Smooth muscle cell (in vitro differentiated cells): ENCODE results near the gene KRTAP19-5. TPM values are rescaled to one million over a fixed set of nuclear protein-coding genes. Genes with fewer than 3 reads are reported as not detected.
A peak's percentile ranks its signal among the peaks of the same experiment; 100 is the strongest.

ENCODE experiments used
- DNase-seq: peaks from one replicate; lab custom pipeline; 2025; ENCODE audit not compliant: unreplicated experiment; lab: John Stamatoyannopoulos, UW
- H2AFZ ChIP-seq: fragments of 200-600 bp; sonication (generic); 2 replicates; pipeline ENCODE4 v1.6.0; 2016; ENCODE audit warnings: antibody characterized with exemption, low read depth, mild to moderate bottlenecking
- H3F3A ChIP-seq: fragments of 200-600 bp; sonication (generic); 2 replicates; pipeline ENCODE4 v1.6.0; 2017; ENCODE audit warnings: antibody characterized with exemption, low read depth
- H3K27ac ChIP-seq: fragments of 200-600 bp; sonication (generic); 2 replicates; pipeline ENCODE4 v1.5.1; 2016; ENCODE audit warnings: low read depth, mild to moderate bottlenecking
- H3K27me3 ChIP-seq: fragments of 200-600 bp; sonication (generic); 2 replicates; pipeline ENCODE4 v1.6.1; 2016; ENCODE audit warnings: low read depth, mild to moderate bottlenecking
- H3K36me3 ChIP-seq: fragments of 200-600 bp; sonication (generic); 2 replicates; pipeline ENCODE4 v1.5.1; 2016; ENCODE audit warnings: low read depth
- H3K4me1 ChIP-seq: fragments of 200-600 bp; sonication (generic); 2 replicates; pipeline ENCODE4 v1.5.1; 2016; ENCODE audit warnings: low read depth
- H3K4me2 ChIP-seq: fragments of 200-600 bp; sonication (generic); 2 replicates; pipeline ENCODE4 v1.6.0; 2016; ENCODE audit warnings: mild to moderate bottlenecking
- H3K4me3 ChIP-seq: fragments of 200-600 bp; sonication (generic); 2 replicates; pipeline ENCODE4 v1.5.1; 2016; ENCODE audit warnings: mild to moderate bottlenecking
- H3K79me2 ChIP-seq: fragments of 200-600 bp; sonication (generic); 2 replicates; pipeline ENCODE4 v1.6.0; 2016; ENCODE audit warnings: low read depth, mild to moderate bottlenecking
- H3K9ac ChIP-seq: fragments of 200-600 bp; sonication (generic); 2 replicates; pipeline ENCODE4 v1.6.0; 2016; ENCODE audit warnings: low read depth
- H3K9me3 ChIP-seq: fragments of 200-600 bp; sonication (generic); replicated peaks from 2 replicates; pipeline ENCODE4 v1.5.1; 2016; ENCODE audit warnings: low read depth
- H4K20me1 ChIP-seq: fragments of 200-600 bp; sonication (generic); 2 replicates; pipeline ENCODE4 v1.6.0; 2016; ENCODE audit warnings: low read depth
- CTCF ChIP-seq: fragments of 200-600 bp; sonication (generic); IDR thresholded peaks from 2 replicates; pipeline ENCODE4 v1.5.1; 2017; ENCODE audit warnings: borderline replicate concordance, mild to moderate bottlenecking, antibody characterized with exemption; ENCODE audit not compliant: insufficient read depth, poor library complexity, severe bottlenecking
- WGBS: methylation state at CpG from one replicate; pipeline ENCODE4 v1.1.7; 2016; ENCODE audit warnings: low lambda C conversion rate; 5-methylcytosine and 5-hydroxymethylcytosine counted together
- polyA plus RNA-seq: library from polyadenylated mRNA; unstranded; fragments of >200 nt; fragmentation: Nextera tagmentation; extraction: Ambion mirVana; gene quantifications from 2 replicates; pipeline ENCODE4 v1.2.1, GENCODE V29; 2016
- total RNA-seq: library from RNA; depleted of rRNA; stranded (reverse); fragments of >200 nt; gene quantifications from 2 replicates; pipeline ENCODE4 v1.2.3, GENCODE V29; 2014

The KRTAP19-5 gene
- total and polyA plus RNA-seq, 2 experiments from 2014 or later, result not detected

DNA sequence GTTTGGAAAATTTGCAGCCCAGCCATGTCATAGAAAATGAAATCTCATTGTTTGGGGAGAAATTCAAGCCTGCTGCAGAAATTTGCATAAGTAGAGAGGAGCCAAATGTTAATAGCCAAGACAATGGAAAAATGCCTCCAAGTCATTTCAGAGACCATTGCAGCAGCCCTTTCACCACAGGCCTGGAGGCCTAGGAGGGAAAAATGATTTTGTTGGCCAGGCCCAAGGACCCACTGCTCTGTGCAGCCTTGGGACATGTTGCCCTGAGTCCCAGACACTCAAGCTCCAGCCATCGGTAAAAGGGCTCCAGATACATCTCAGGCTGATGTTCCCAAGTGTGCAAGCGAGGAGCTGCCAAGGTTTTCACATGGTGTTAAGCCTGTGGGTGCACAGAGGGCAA lies 15.8 kb downstream of the KRTAP19-5 start:
- no peaks in the 10 kb centered on the region for H3K9me3 ChIP-seq
- no peaks in the 10 kb centered on the region for H3K36me3 ChIP-seq
- no peak overlapping the region for H3K4me3 ChIP-seq
- no peak overlapping the region for H3K9ac ChIP-seq
- H3K4me1 ChIP-seq, result no peaks in the 10 kb centered on the region
- no peak overlapping the region for H2AFZ ChIP-seq
- no peaks in the 10 kb centered on the region for H4K20me1 ChIP-seq
- no peak for TF ChIP-seq CTCF
- H3K27ac ChIP-seq, result no peak overlapping the region
- no peak overlapping the region for H3K4me2 ChIP-seq
- no peaks in the 10 kb centered on the region for H3K79me2 ChIP-seq
- DNase-seq, result no peak
- H3F3A ChIP-seq, result no peaks in the 10 kb centered on the region
- WGBS, result 73% methylated on average over 2 of the region's 2 CpGs
- no peaks in the 10 kb centered on the region for H3K27me3 ChIP-seq

DNA sequence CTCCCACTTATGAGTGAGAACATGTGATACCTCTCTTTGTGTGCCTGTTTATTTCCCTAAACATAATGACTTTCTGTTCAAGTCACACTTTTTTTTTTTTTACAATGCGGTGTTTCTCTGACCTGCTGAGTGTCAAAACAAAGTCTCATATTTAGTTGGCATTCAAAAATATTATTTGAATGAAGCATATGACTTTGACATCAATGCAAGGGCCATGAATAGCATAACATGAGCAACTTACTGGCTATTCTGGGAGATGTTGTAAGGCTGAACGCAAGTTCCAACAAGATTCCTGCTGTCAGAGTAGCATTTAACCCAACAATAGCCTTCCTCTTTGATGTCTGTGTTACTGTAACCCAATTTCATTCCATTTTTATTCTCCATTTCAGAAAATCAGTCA lies 19.8 kb downstream of the KRTAP19-5 start:
- Histone ChIP-seq H4K20me1 (no peaks in the 10 kb centered on the region), H3F3A (no peaks in the 10 kb centered on the region), H3K36me3 (no peaks in the 10 kb centered on the region), H3K9ac (no peak overlapping the region), H3K4me2 (no peak overlapping the region), H2AFZ (no peak overlapping the region), H3K4me3 (no peak overlapping the region), H3K79me2 (no peaks in the 10 kb centered on the region), H3K4me1 (no peaks in the 10 kb centered on the region), H3K27me3 (no peaks in the 10 kb centered on the region), H3K27ac (no peak overlapping the region), H3K9me3 (no peaks in the 10 kb centered on the region)
- no peak for DNase-seq
- no peak for TF ChIP-seq CTCF
- WGBS, result 71% methylated on average over 2 of the region's 2 CpGs

GRCh38 chr21:30480145-30480544 lies 21.8 kb downstream of the KRTAP19-5 start, which contains the start of gene KRTAP19-1:
Gene KRTAP19-1, minus strand, starts transcription at chr21:30480367. Its CDS starts 50 bp downstream, at chr21:30480317.
- Histone ChIP-seq H3K9me3 (no peaks in the 10 kb centered on the region), H2AFZ (no peak within 1 kb of the TSS), H3K4me2 (no peak within 1 kb of the TSS), H3F3A (no peaks in the 10 kb centered on the region), H3K27ac (no peak within 1 kb of the TSS), H3K4me3 (no peak within 1 kb of the TSS), H3K27me3 (no peaks in the 10 kb centered on the region), H3K36me3 (no peaks in the 10 kb centered on the region), H3K79me2 (no peaks in the 10 kb centered on the region), H3K9ac (no peak within 1 kb of the TSS), H4K20me1 (no peaks in the 10 kb centered on the region), H3K4me1 (no peaks in the 10 kb centered on the region)
- DNase-seq, result no peak
- 80% methylated on average over 7 of the region's 7 CpGs for WGBS
- TF ChIP-seq CTCF, result no peak

GRCh38 chr21:30479259-30479658 lies 22.7 kb downstream of the KRTAP19-5 start:
- no peaks in the 10 kb centered on the region for H3K79me2 ChIP-seq
- no peaks in the 10 kb centered on the region for H3F3A ChIP-seq
- no peaks in the 10 kb centered on the region for H3K9me3 ChIP-seq
- TF ChIP-seq CTCF, result no peak
- no peaks in the 10 kb centered on the region for H3K27me3 ChIP-seq
- H3K4me1 ChIP-seq, result no peaks in the 10 kb centered on the region
- no peak overlapping the region for H3K4me3 ChIP-seq
- no peak overlapping the region for H3K9ac ChIP-seq
- WGBS, result 77% methylated on average over 4 of the region's 4 CpGs
- H3K27ac ChIP-seq, result peak overlapping the region; percentile 70
- no peak overlapping the region for H3K4me2 ChIP-seq
- no peak for DNase-seq
- H2AFZ ChIP-seq, result no peak overlapping the region
- H3K36me3 ChIP-seq, result no peaks in the 10 kb centered on the region
- no peaks in the 10 kb centered on the region for H4K20me1 ChIP-seq
